ENCODE data around the gene FBP2.
"Not testable (repeated sequence)": the region's sequence is repeated elsewhere in the genome, so short reads cannot be mapped to it uniquely, and the experiment has no call there.

FBP2 gene

DNA sequence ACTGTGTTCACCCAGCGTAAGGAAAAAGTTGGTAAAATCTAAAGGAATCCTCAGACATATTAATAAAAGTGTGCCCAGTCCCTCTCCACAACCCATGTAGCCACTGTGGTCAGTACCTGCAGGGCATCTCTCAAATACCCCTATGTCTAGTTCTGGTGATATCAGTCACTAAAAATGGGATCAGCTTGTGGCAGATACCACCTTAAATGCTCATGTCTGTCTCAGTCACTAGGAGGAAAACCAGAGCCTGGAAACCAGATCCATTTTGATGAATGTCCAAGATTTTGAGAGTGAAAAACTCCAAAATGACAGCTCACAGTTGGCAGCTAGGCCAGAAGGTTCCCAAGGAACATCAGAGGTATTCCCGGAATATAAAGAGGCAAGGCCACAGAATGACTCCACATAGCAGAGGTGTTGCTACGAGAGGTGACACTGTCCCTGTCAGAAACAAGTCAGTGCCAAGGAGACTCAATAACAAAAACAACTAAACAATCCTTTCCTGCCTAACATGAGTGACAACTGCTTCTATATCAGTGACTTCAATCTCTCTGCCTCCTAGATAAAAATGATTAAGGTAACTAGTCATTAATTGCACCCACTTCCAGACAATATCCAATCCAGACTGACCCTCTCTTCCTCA is 25.3 kb downstream of the FBP2 start:
- Histone ChIP-seq H3K36me3 (replicated peaks) (no peaks in the 10 kb centered on the region), H3K4me3 (ENCODE audit: low read depth, low read length) (no peak overlapping the region), H3K27ac (no peak overlapping the region), H3K27me3 (replicated peaks) (no peaks in the 10 kb centered on the region)
- DNase-seq, result no peak
- TF ChIP-seq CTCF (IDR thresholded peaks at IDR 0.05; ENCODE audit: low read depth, low read length, missing control alignments), result no peak
- in situ Hi-C loops (cut with HindIII; ENCODE audit: low pct_ligation_motif_present, low sequenced_read_pairs), result no loop called here

DNA sequence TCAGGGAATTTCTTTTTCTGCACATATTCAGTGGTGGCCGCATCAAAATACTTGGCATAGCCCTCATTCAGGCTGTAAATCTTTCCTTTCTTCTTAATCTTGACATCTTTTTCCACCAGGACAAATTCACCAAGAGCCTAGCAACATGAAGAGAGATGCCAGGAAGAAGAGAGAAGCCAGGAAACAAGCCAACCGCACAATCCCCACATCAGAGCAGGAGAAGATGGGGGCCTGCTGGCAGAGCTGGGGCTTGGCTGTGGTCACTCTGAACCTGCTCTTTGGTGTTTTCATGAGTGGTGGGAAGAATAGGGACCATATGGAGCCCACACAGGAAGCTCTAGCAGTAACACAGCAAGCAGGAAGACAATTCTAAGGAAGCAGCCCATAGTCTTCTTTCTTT is 26.4 kb downstream of the FBP2 start:
- no peak for DNase-seq
- in situ Hi-C loops (cut with HindIII; ENCODE audit: low pct_ligation_motif_present, low sequenced_read_pairs), result no loop called here
- Histone ChIP-seq H3K27ac (no peak overlapping the region), H3K27me3 (replicated peaks) (no peaks in the 10 kb centered on the region), H3K36me3 (replicated peaks) (no peaks in the 10 kb centered on the region), H3K4me3 (ENCODE audit: low read depth, low read length) (no peak overlapping the region)
- no peak for TF ChIP-seq CTCF (IDR thresholded peaks at IDR 0.05; ENCODE audit: low read depth, low read length, missing control alignments)

DNA sequence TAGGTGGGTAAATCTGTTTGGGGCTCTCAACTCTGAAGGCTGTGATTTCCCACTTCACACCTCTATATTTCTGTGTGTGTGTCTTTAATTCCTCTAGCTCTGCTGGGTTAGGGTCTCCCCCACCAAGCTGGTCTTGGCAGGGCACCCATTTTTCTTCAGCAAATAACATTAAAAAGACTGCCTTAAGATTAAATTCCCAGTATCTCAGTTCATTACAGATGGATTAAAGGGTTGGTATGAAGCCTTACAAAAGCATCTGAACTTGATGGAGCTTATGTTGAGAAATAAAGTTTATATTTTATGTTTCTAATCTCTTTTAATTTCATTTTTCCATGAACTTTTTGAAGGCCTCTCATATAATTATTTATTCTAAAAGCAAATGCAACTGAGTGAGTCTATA is 27.1 kb downstream of the FBP2 start:
- H3K27ac ChIP-seq, result no peak overlapping the region
- no peaks in the 10 kb centered on the region for H3K36me3 ChIP-seq (replicated peaks)
- no peaks in the 10 kb centered on the region for H3K27me3 ChIP-seq (replicated peaks)
- no peak for DNase-seq
- no peak for TF ChIP-seq CTCF (IDR thresholded peaks at IDR 0.05; ENCODE audit: low read depth, low read length, missing control alignments)
- H3K4me3 ChIP-seq (ENCODE audit: low read depth, low read length), result no peak overlapping the region
- in situ Hi-C loops (cut with HindIII; ENCODE audit: low pct_ligation_motif_present, low sequenced_read_pairs), result no loop called here

GRCh38 chr9:94564279-94564678 is 29.3 kb downstream of the FBP2 start:
- H3K36me3 ChIP-seq (replicated peaks); H3K4me3 ChIP-seq (ENCODE audit: low read depth, low read length); H3K27ac ChIP-seq; DNase-seq; in situ Hi-C loops (cut with HindIII; ENCODE audit: low pct_ligation_motif_present, low sequenced_read_pairs); H3K27me3 ChIP-seq (replicated peaks): not testable (repeated sequence)

DNA sequence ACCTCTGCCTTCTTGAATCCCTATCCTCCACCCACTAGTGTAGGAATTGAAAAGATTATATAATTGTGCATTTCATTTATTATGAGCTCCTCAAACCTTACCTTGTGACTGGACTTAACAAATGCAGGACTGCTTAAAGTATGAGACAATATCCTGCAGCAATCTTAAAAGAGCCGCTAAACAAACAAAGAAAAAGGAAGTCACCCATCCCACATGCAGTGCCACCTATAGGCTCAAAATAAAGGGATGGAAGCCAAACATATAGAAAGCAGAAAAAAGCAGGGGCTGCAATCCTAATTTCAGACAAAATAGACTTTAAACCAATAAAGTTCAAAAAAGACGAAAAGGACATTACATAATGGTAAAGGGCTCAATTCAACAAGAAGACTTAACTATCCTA is 30.1 kb downstream of the FBP2 start:
- Histone ChIP-seq H3K27me3 (replicated peaks) (no peaks in the 10 kb centered on the region), H3K36me3 (replicated peaks) (no peaks in the 10 kb centered on the region), H3K4me3 (ENCODE audit: low read depth, low read length) (no peak overlapping the region), H3K27ac (no peak overlapping the region)
- in situ Hi-C loops (cut with HindIII; ENCODE audit: low pct_ligation_motif_present, low sequenced_read_pairs), result no loop called here
- no peak for DNase-seq
- peak; percentile 3 for TF ChIP-seq CTCF (IDR thresholded peaks at IDR 0.05; ENCODE audit: low read depth, low read length, missing control alignments)

DNA sequence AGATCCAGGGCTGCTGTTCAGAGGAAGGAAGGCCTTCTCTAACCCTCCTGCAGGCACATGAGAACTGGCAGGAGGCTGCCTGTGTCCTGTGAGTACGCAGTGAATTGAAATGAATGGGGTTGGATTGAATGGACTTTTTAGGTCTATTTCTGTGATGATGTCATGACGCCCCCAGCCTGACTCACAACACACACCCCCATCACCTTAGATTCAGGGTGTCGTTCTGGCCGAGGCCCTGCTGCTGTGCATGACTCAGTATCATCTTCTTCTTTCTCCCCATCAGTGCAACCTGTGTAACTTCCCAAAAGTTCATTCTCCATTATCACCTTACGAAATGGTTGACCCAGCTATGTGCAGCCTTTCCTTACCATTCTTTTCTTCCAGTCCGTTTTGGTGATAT is 33.4 kb downstream of the FBP2 start:
- Histone ChIP-seq H3K36me3 (replicated peaks) (no peaks in the 10 kb centered on the region), H3K4me3 (ENCODE audit: low read depth, low read length) (no peak overlapping the region), H3K27me3 (replicated peaks) (no peaks in the 10 kb centered on the region), H3K27ac (no peak overlapping the region)
- DNase-seq, result no peak
- no peak for TF ChIP-seq CTCF (IDR thresholded peaks at IDR 0.05; ENCODE audit: low read depth, low read length, missing control alignments)
- in situ Hi-C loops (cut with HindIII; ENCODE audit: low pct_ligation_motif_present, low sequenced_read_pairs), result no loop called here
